Measurements from ENCODE around the gene ZBTB46. TPM values are rescaled to one million over a fixed set of nuclear protein-coding genes. Genes with fewer than 3 reads are reported as not detected.

Gene ZBTB46
- total and polyA plus RNA-seq, 10 donors = 3.6 to 76.5 (median 32.1) TPM

- H3K9me3 ChIP-seq = no peaks in the 10 kb centered on the region
- DNase-seq = peak; percentile 85
- H3K4me3 ChIP-seq = peak overlapping the region in 2 of 8 donors; percentile 14 to 39
- WGBS, 5 donors = 3 to 11% (median 3%) methylated on average over 10 to 24 of the region's 24 CpGs
- intact Hi-C loops (cut with DNase I; ENCODE audit: low total_unique reads) = no loop called here
- H3K36me3 ChIP-seq = no peaks in the 10 kb centered on the region
- H3K4me1 ChIP-seq = peaks cover 18 to 79% (median 57%) of the 10 kb centered on the region in 6 donors
- peaks cover 0 to 78% (median 18%) of the 10 kb centered on the region in 7 donors for H3K27me3 ChIP-seq (replicated peaks in 1 of 7)
- TF ChIP-seq POLR2AphosphoS5 (IDR thresholded peaks at IDR 0.05) (peak; percentile 74 to 83 (median 79)), CTCF (IDR thresholded peaks at IDR 0.05 in 8 of 11, conservative IDR thresholded peaks at IDR 0.05 in 3 of 11) (no peak), POLR2A (IDR thresholded peaks at IDR 0.05) (no peak)
- H3K27ac ChIP-seq = peak overlapping the region; percentile 42 to 86 (median 78)
Observed at GRCh38 chr20:63846128-63846771, 15.2 kb upstream of the ZBTB46 start.

DNA sequence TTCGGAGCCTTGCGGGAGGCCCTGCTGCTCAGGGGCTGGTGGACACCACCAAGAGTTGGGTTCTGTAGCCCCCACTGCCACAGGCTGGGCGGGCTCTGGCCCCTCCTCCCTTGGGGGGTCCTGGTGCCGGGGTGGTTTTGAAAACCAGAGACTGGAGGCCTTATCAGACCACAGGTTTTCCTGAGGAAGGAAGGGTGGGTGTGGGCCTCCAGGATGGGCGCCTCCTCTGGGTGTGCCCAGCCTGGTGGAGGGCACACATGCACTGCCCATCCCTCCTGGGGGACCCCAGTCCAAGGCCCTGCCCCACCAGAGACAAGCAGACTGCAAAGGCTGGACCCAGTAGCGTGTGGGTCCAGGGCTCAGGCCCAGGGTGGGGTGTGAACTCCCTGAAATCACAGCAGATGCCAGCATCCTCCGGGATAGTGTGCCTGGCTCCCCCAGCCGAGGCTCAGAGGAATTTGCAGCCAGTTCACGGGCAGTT lies 13.5 kb upstream of the ZBTB46 start:
- H3K27ac ChIP-seq = peak overlapping the region in 7 of 8 donors; percentile 32 to 86 (median 78)
- H3K9me3 ChIP-seq = no peaks in the 10 kb centered on the region
- no peaks in the 10 kb centered on the region for H3K36me3 ChIP-seq
- H3K4me3 ChIP-seq = no peak overlapping the region
- peak; percentile 74 for DNase-seq
- TF ChIP-seq POLR2AphosphoS5 (IDR thresholded peaks at IDR 0.05) (peak; percentile 49 to 73 (median 72)), POLR2A (IDR thresholded peaks at IDR 0.05) (no peak)
- H3K4me1 ChIP-seq = peaks cover 18 to 72% (median 57%) of the 10 kb centered on the region in 6 donors
- H3K27me3 ChIP-seq (replicated peaks in 1 of 7) = peaks cover 0 to 74% (median 18%) of the 10 kb centered on the region in 7 donors
- intact Hi-C loops (cut with DNase I; ENCODE audit: low total_unique reads) = no loop called here
- WGBS, 5 donors = 8 to 24% (median 16%) methylated on average over 7 to 9 of the region's 9 CpGs

DNA sequence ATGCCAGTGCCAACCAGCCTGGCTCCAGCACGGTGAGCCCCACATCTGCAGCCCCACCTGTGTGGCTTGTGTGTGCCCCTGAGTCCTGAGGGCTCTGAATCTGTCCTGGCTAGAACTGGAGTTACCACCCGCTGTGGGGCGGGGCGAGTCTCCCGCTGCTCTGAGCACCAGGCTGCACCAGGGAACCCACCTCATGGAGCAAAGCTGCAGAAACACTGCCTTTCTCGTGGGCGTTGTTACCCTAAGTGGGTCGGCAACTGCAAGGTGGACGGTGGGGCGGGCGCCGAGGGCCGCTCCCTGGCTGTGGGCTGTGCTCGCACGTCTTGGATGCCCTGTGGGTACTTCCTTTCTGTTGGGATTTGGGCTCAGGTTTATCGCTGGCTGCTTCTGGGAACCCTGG lies 12.7 kb upstream of the ZBTB46 start:
- peak overlapping the region in 6 of 8 donors; percentile 32 to 86 (median 78) for H3K27ac ChIP-seq

DNA sequence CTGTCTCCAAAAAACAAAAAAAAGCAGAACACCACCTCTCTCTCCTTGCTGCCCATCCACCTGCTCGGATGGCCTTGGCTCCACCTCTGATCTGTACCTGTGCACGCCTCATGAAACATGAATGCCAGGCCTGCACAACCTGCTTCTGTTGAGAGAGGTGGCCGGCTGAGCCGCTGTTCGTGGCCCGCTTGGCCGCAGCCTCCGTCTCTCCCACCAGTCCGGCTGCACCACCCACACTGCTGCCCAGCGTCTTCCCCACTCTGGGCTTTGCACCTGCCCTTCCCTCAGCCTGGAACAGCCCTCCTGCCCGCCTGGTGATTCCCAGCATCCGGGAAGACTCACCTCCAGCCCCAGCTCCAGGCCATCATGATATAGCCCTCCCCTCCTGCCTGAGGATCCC lies 12.2 kb upstream of the ZBTB46 start:
- Histone ChIP-seq H3K9me3 (no peaks in the 10 kb centered on the region), H3K27me3 (replicated peaks in 1 of 7) (peaks cover 0 to 64% (median 18%) of the 10 kb centered on the region in 7 donors), H3K4me3 (no peak overlapping the region), H3K36me3 (no peaks in the 10 kb centered on the region), H3K4me1 (peaks cover 18 to 68% (median 56%) of the 10 kb centered on the region in 6 donors), H3K27ac (peak overlapping the region in 5 of 8 donors; percentile 78 to 86 (median 79))
- no peak for TF ChIP-seq POLR2A (IDR thresholded peaks at IDR 0.05)
- TF ChIP-seq CTCF (IDR thresholded peaks at IDR 0.05 in 8 of 11, conservative IDR thresholded peaks at IDR 0.05 in 3 of 11) = no peak
- TF ChIP-seq POLR2AphosphoS5 (IDR thresholded peaks at IDR 0.05) = no peak
- intact Hi-C loops (cut with DNase I; ENCODE audit: low total_unique reads) = no loop called here
- no peak for DNase-seq
- 75 to 81% (median 80%) methylated on average over 4 to 12 of the region's 12 CpGs for WGBS, 5 donors

More for the DNA sequence above, 12.7 kb upstream of the ZBTB46 start:
- Histone ChIP-seq H3K4me3 (no peak overlapping the region), H3K9me3 (no peaks in the 10 kb centered on the region), H3K27me3 (replicated peaks in 1 of 7) (peaks cover 0 to 70% (median 18%) of the 10 kb centered on the region in 7 donors), H3K4me1 (peaks cover 18 to 72% (median 57%) of the 10 kb centered on the region in 6 donors), H3K36me3 (no peaks in the 10 kb centered on the region)
- 6 to 26% (median 23%) methylated on average over 15 to 16 of the region's 16 CpGs for WGBS, 5 donors
- intact Hi-C loops (cut with DNase I; ENCODE audit: low total_unique reads) = no loop called here
- no peak for TF ChIP-seq CTCF (IDR thresholded peaks at IDR 0.05 in 8 of 11, conservative IDR thresholded peaks at IDR 0.05 in 3 of 11)
- no peak for TF ChIP-seq POLR2A (IDR thresholded peaks at IDR 0.05)
- TF ChIP-seq POLR2AphosphoS5 (IDR thresholded peaks at IDR 0.05) = no peak
- DNase-seq = peak; percentile 75

Measured in spleen (tissue), 11 donors.